Left forelimb (tissue), 1 donor: Measurements from ENCODE around the gene MYO5B.
"Not testable (repeated sequence)": the region's sequence is repeated elsewhere in the genome, so short reads cannot be mapped to it uniquely, and the experiment has no call there.

Source experiments
- DNase-seq: peaks from one replicate; pipeline ENCODE4 v3.0.0-alpha.2; 2018; ENCODE audit warnings: low spot score

MYO5B gene

GRCh38 chr18:50099725-50100407 lies 95.1 kb downstream of the MYO5B start:
- DNase-seq = no peak

- DNase-seq = no peak
These were observed 97.2 kb downstream of the MYO5B start for GRCh38 chr18:50097702-50098101.

DNA sequence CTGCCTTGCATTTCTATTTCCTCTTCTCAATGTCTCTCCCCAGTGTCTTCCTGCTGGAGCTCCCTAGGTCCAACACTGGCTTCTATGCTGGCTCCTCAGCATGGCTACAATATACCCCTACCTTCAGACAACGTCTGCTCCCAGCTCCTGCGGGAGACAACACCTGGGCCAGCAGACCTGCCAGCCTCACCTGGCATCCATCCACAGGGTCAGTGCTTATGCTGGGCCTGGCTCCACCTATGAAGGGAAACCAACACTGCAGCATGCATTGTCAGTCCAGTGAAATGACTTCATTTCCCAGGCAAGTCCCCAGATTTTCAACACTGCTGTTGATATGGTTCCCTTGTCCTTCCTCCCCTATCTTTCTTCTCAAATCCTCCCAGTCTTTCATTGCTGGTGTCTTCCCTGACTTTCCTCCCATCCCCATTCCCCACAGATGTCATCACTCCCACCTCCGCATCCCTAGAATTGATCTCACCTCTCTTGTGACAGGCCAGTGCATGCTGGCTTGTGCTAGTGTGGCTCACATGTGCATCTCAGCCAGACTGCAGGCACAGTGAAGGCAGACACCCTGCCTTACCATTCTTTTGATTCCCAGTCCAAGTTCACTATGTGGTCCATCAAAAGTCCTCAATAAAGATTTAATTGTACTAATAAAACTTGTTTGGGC lies 98.0 kb downstream of the MYO5B start:
- DNase-seq = no peak

DNA sequence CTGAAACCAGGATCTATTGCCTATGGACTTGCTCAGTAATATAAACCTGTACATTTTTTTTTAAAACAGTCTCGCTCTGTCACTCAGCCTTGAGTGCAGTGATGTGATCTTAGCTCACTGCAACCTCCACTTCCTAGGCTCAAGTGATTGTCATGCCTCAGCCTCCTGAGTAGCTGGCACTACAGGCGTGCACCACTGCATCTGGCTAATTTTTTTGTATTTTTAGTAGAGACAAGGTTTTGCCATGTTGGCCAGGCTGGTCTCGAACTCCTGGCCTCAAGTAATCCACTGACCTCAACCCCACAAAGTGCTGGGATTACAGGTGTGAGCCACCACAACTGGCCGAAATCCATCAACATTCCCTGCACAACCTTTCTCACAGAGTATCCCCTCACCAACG lies 100.2 kb downstream of the MYO5B start:
- DNase-seq = not testable (repeated sequence)

DNA sequence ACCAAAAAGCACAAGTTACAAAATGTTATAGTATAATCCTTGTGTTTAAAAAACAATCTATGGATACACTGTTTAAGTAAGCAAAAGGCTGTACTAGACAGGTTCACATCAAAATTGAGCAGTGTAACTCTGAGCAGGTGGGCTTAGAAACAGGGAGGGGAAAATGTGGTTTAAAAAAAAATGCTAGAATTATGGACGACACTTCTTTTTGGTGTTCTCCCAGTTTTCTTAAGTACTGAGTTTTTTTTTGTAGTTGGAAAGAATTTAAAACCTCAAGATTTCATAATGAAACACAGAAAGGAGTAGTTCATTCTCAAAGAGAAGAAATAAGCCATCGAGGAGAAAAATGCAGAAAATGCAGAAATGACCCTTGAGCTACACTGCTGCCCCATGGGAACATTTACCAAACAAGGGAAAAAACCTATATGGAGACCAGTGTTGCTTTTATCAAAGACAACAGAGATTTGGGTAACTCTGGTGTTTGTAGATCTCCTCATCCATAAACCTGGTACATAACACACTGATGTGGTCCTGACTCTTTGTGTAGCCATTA lies 100.7 kb downstream of the MYO5B start:
- DNase-seq = no peak

GRCh38 chr18:50093366-50094064 lies 101.4 kb downstream of the MYO5B start:
- DNase-seq = no peak

DNA sequence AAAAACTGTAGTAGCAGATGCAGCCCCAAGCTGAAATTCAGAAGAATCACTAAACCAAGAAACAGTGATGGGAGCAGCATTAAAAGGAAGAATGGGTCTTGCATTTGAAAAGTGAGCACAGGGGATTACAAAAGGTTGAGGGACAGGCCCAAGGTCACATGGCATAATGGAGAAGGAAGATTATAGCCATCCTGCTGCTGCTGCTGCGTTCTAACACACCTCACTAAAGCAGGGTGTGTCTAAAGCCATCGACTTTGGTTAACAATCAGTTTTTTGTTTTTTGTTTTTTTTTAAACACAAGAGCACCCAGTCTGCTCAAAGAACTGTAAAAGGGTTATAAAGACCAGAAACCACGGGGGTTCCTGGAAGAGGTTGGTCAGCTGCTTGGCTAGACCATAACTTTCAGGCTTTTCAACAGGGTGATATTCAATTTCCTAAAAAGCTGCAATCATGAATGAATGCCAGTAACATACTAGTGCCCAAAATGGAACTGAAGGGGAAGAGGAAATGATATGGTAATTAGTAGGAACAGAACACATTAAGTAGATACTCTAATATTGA lies 102.6 kb downstream of the MYO5B start:
- no peak for DNase-seq

DNA sequence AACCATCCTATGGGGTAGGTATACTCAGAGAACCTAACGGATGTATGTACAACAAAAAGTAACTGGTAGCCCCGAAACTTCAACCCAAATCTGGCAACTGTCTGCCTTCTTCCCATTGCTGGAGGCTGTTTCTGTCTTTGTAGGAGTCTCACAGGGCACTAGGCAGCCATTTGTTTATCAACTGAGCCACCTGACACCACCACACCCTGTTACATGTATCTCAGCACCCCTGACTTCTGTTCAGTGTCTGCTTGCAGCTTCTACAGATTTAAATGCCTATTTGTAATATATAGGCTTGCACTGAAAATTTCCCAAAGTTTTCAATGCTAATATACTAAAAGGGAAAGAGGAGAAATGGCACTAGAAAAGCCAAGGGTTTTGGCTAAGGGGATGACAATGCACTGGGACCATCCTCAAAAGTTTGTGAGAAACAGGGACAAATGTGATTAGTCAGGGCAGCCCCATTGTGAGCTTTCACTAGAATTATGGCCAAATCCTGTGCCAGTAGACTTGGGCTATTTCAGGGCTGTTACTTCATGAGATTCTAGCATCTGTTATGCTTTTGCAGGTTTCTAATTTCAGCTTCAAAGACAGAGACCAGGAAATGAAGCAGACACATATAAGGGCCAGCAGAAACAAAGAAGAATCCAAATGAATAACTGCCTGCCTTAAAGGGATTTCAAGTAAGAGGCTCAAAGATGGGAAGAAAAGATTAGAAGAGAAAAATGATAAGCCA lies 103.3 kb downstream of the MYO5B start:
- DNase-seq = no peak

DNA sequence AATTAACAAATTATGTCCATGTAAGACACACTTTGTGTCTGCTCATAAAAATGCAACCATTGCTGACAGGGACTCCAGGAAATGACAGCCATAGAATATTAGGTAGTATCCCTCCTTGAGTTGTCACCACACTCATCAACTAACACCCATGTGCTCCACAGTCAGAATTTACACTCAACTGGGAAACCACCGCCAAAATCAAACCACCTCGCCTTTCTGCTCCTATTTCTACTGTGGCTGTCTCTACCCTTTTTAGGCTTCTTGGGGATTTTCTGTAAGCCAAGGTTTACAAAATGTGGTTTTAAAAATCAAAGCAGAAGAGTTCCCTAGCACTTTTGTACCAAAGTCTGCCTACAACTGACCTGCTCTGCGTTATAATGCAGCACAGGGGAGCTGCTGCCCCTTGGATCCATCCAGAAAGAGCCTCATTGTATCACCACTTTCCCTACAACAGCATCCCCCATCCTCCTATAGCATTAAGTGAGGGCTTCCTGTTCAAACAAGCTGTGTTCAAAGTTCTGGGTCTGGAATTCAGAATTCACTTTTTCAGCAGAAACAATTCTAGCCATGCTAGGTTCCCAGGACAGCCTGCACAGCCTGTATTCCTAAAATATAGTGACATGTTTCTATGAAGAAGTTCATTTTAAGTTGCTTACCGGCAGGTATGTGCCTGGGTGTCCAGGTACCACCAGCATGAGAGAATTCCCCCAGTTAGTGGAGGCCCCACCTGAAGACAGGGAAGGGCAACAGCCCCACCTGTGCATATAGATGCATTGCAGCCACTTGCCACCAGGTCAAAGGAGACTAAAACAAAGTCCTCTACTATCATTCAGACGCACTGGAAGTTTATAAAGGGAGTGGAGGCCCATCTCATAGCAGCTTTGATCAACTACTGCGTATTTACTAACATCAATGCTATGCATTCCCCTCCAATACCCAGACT lies 104.3 kb downstream of the MYO5B start:
- no peak for DNase-seq

GRCh38 chr18:50089702-50090101 lies 105.2 kb downstream of the MYO5B start:
- no peak for DNase-seq

DNA sequence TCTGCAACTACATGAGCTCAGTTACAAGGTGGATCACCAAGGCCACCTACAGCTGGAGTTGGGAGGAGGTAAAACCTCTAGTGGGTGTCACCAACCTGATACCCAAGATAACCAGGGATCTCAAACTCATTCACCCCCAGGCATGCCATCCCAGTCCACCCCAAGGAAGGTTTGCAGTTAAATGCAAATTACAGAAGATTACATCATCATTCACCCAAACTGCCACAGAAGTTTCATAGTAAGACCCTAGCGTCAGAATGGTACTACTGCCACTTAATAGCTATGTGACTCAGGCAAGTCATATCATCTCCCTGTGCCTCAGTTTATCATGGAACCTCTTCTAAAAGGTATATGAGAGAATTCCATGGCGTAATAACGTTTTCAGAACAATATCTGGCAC lies 111.2 kb downstream of the MYO5B start:
- no peak for DNase-seq

DNA sequence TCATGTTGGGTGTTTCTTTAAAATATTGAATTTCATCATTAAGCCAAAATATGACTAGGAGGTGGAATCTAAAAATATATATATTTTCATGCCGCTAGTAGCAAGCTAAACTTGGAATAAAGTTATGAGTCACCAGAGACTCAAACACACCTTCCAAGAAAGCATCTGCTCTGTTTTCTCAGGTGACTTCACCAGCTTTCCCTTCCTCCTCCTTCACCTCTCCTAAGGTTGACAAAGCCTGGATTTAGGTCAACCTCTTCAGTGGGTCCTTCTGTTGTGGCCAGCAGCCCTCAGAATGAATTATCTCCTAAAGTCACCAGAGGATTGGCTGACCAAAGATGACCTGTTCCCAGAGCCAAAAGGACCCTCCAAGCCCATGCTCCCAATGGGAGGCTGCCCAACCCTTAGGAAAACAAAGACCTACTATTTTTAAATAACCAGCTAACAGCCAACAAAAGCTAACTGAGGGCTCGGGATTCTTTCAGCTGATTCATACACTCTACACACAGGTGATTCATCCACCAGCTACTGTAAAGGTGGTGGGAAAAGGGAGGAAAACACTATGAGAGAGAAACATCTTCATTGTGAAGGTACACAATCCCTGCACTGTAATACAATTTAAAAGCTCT lies 113.9 kb downstream of the MYO5B start:
- no peak for DNase-seq

- no peak for DNase-seq
These were observed 114.6 kb downstream of the MYO5B start for GRCh38 chr18:50080316-50080715.

DNA sequence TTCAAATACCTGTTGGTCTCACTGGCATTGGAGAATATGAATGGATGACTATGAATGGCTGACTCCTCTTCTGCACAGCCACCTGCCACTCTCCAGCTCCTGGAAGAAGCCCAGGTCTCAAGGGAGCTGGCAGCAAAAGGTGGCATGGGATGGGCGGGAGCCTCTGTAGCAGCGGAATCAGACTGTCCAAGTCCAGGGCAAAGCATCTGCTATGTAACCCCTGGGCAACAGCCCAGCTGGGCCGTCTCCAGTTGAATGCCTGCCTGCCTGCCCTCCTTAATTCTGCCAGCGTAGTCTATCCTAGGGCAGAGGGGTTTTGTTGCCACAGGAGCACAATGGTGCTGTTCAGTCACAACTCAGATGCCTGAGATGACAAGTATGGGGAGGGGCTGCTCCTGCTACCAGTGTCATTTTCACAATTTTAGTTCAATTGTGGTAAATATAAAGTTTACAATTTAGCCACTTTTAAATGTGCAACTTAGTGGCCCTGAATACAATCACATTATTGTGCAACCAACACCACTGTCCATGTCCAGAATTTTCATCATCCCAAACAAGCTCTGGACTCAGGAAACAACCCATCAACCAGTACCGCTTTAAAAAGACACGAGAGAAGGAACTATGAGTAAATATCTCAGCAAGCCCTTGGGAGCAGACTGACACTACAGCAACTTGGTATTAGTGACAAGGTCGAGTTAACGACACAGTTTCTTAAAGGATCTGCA lies 115.2 kb downstream of the MYO5B start:
- no peak for DNase-seq

DNA sequence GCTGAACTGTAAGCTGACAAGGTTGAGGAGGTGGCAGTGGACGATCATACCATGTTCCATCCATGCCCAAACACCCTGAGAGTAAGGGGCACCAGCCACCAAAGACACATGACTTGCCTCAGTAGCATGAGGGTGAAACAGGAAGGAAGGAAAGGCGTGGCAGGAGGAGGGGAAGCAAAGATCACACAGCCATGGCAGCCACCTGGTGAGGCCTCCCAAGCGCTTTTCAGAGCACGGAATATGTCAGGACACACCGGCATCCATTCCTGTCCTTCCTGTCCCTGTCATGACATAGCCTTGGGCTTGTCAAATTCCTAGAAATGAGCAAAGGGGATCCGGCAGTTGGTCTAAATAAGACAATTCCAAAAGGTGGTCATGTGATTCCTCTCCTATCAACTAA lies 118.7 kb downstream of the MYO5B start:
- no peak for DNase-seq

GRCh38 chr18:50075772-50076171 lies 119.2 kb downstream of the MYO5B start:
- DNase-seq = no peak

DNA sequence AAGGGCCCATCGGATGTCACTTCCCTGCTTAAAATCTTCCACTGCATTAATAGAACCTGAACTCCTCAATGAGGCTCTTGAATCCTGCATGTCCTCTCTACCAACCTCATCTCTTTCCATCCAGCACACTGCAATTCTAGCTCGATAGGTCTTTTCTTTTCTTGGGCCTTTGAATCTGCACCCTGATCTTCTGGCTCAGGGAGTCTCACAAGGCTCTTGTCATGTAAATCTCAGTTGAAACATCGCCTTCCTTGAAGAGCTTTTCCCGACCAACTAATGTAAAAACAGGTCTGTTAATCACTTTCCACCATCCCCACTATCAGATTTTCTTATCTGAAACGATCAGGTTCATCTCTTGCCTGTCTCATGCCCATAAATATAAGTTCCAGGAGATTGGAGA lies 120.5 kb downstream of the MYO5B start:
- no peak for DNase-seq

GRCh38 chr18:50073319-50073718 lies 121.6 kb downstream of the MYO5B start:
- no peak for DNase-seq

- DNase-seq = peak; percentile 36
These were observed 122.8 kb downstream of the MYO5B start for GRCh38 chr18:50072146-50072545.

DNA sequence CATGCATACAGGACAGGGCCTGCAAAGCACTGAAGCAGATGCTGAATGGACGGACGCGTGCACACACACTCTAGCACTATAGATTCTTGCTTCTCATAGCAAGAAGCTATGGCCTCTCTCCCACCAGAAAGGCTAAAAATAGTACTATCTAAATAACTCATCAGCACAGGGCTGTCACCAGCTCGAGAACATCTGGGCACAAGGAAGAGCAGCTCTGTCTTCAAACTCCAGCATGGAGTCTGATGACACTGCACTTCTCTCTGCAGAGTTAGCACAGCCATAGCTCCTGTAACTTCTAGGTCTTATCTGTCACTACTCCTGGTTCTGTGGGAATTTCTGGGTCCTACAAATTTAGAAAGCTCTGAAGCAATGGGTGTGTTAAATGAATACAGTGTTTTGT lies 123.5 kb downstream of the MYO5B start:
- DNase-seq = no peak
